Measurements from ENCODE around the gene GHDC.

Gene GHDC

GRCh38 chr17:42201458-42201772 is 7.1 kb upstream of the GHDC start:
- no peak overlapping the region for H3K4me3 ChIP-seq (ENCODE audit: low read depth, low read length)
- no peak for TF ChIP-seq CTCF (IDR thresholded peaks at IDR 0.05; ENCODE audit: borderline replicate concordance, insufficient read depth, low read depth, low read length)

- no peak for TF ChIP-seq CTCF (IDR thresholded peaks at IDR 0.05; ENCODE audit: borderline replicate concordance, insufficient read depth, low read depth, low read length)
- H3K4me3 ChIP-seq (ENCODE audit: low read depth, low read length), result no peak overlapping the region
Observed at GRCh38 chr17:42200706-42201457, 6.6 kb upstream of the GHDC start.

GRCh38 chr17:42199416-42200011 is 5.2 kb upstream of the GHDC start:
- H3K4me3 ChIP-seq (ENCODE audit: low read depth, low read length), result no peak overlapping the region

GRCh38 chr17:42198897-42199296 is 4.6 kb upstream of the GHDC start:
- TF ChIP-seq CTCF (IDR thresholded peaks at IDR 0.05; ENCODE audit: borderline replicate concordance, insufficient read depth, low read depth, low read length), result no peak
- H3K4me3 ChIP-seq (ENCODE audit: low read depth, low read length), result no peak overlapping the region

More at GRCh38 chr17:42199416-42200011, 5.2 kb upstream of the GHDC start:
- TF ChIP-seq CTCF (IDR thresholded peaks at IDR 0.05; ENCODE audit: borderline replicate concordance, insufficient read depth, low read depth, low read length), result no peak

- H3K4me3 ChIP-seq (ENCODE audit: low read depth, low read length), result no peak overlapping the region
- TF ChIP-seq CTCF (IDR thresholded peaks at IDR 0.05; ENCODE audit: borderline replicate concordance, insufficient read depth, low read depth, low read length), result no peak
Observed at GRCh38 chr17:42197564-42198156, 3.4 kb upstream of the GHDC start.

GRCh38 chr17:42193216-42193968 is 902 bp downstream of the GHDC start:
- no peak for TF ChIP-seq CTCF (IDR thresholded peaks at IDR 0.05; ENCODE audit: borderline replicate concordance, insufficient read depth, low read depth, low read length)
- peak overlapping the region; percentile 56 for H3K4me3 ChIP-seq (ENCODE audit: low read depth, low read length)

Measured in GM12875 (cell line).